Type B pancreatic cell (in vitro differentiated cells): ENCODE results near the gene VAV2. TPM values are rescaled to one million over a fixed set of nuclear protein-coding genes. Genes with fewer than 3 reads are reported as not detected.

ENCODE experiments used
- DNase-seq: peaks from one replicate; pipeline ENCODE4 v3.0.0; 2021; ENCODE audit warnings: mixed read lengths; ENCODE audit not compliant: unreplicated experiment; ENCODE audit errors: extremely low spot score
- H3K27ac Mint-ChIP-seq: 2 replicates; pipeline ENCODE4 v1.8.0; 2021; ENCODE audit warnings: mild to moderate bottlenecking, mixed read lengths
- H3K27me3 Mint-ChIP-seq: 2 replicates; pipeline ENCODE4 v1.8.0; 2021; ENCODE audit warnings: mixed read lengths
- H3K36me3 Mint-ChIP-seq: 2 replicates; pipeline ENCODE4 v1.8.0; 2021; ENCODE audit warnings: mixed read lengths
- H3K4me1 Mint-ChIP-seq: one replicate; pipeline ENCODE4 v1.8.0; 2021; ENCODE audit warnings: mixed read lengths; ENCODE audit not compliant: unreplicated experiment
- H3K4me3 Mint-ChIP-seq: 2 replicates; pipeline ENCODE4 v1.8.0; 2021; ENCODE audit warnings: mild to moderate bottlenecking, mixed read lengths
- H3K9me3 Mint-ChIP-seq: 2 replicates; pipeline ENCODE4 v1.8.0; 2021; ENCODE audit warnings: mixed read lengths
- CTCF ChIP-seq: fragments of 200-600 bp; sonication (generic); conservative IDR thresholded peaks from 2 replicates; pipeline ENCODE4 v1.5.0; 2021; ENCODE audit warnings: antibody characterized with exemption, mild to moderate bottlenecking
- total RNA-seq: library from RNA; stranded (reverse); gene quantifications from 2 replicates; pipeline ENCODE4 v1.2.1, GENCODE V29; 2021; ENCODE audit warnings: low replicate concordance

VAV2 gene
- total RNA-seq, 1 donor from 2014 or later: 39.4 TPM

- H3K36me3 Mint-ChIP-seq: no peaks in the 10 kb centered on the region
- no peak overlapping the region for H3K27ac Mint-ChIP-seq
- H3K4me1 Mint-ChIP-seq: no peaks in the 10 kb centered on the region
- no peaks in the 10 kb centered on the region for H3K9me3 Mint-ChIP-seq
- TF ChIP-seq CTCF: no peak
- H3K27me3 Mint-ChIP-seq: no peaks in the 10 kb centered on the region
- no peak for DNase-seq
- H3K4me3 Mint-ChIP-seq: no peak overlapping the region
Observed at GRCh38 chr9:133807818-133808217, 184.3 kb downstream of the VAV2 start.

GRCh38 chr9:133807037-133807436 is 185.1 kb downstream of the VAV2 start:
- H3K27me3 Mint-ChIP-seq: no peaks in the 10 kb centered on the region
- no peak for TF ChIP-seq CTCF
- peaks cover under 1% of the 10 kb centered on the region for H3K4me1 Mint-ChIP-seq
- H3K36me3 Mint-ChIP-seq: no peaks in the 10 kb centered on the region
- no peak overlapping the region for H3K4me3 Mint-ChIP-seq
- no peaks in the 10 kb centered on the region for H3K9me3 Mint-ChIP-seq
- H3K27ac Mint-ChIP-seq: no peak overlapping the region
- no peak for DNase-seq

GRCh38 chr9:133806623-133807010 is 185.5 kb downstream of the VAV2 start:
- TF ChIP-seq CTCF: no peak
- H3K27me3 Mint-ChIP-seq: no peaks in the 10 kb centered on the region
- H3K27ac Mint-ChIP-seq: no peak overlapping the region
- DNase-seq: no peak
- no peaks in the 10 kb centered on the region for H3K36me3 Mint-ChIP-seq
- H3K9me3 Mint-ChIP-seq: no peaks in the 10 kb centered on the region
- H3K4me1 Mint-ChIP-seq: peaks cover 4% of the 10 kb centered on the region
- H3K4me3 Mint-ChIP-seq: no peak overlapping the region

- DNase-seq: no peak
- Mint-ChIP-seq H3K9me3 (no peaks in the 10 kb centered on the region), H3K36me3 (no peaks in the 10 kb centered on the region), H3K4me1 (peaks cover 4% of the 10 kb centered on the region), H3K4me3 (no peak overlapping the region), H3K27me3 (no peaks in the 10 kb centered on the region), H3K27ac (no peak overlapping the region)
- TF ChIP-seq CTCF: no peak
Observed at GRCh38 chr9:133805876-133806622, 186.1 kb downstream of the VAV2 start.

- Mint-ChIP-seq H3K27ac (no peak overlapping the region), H3K9me3 (no peaks in the 10 kb centered on the region), H3K36me3 (no peaks in the 10 kb centered on the region), H3K4me1 (peaks cover 4% of the 10 kb centered on the region), H3K27me3 (no peaks in the 10 kb centered on the region), H3K4me3 (no peak overlapping the region)
- TF ChIP-seq CTCF: no peak
- no peak for DNase-seq
Observed at GRCh38 chr9:133804199-133804598, 187.9 kb downstream of the VAV2 start.
